ENCODE data around the gene SORCS2.

- TF ChIP-seq TAF1 (IDR thresholded peaks at IDR 0.05; ENCODE audit: borderline replicate concordance, low read depth, low read length) (no peak), FOXJ3 (CRISPR knock-in tag; IDR thresholded peaks at IDR 0.05) (no peak), POLR2AphosphoS5 (IDR thresholded peaks at IDR 0.05; ENCODE audit: low read depth, low read length) (no peak), FOXM1 (IDR thresholded peaks at IDR 0.05; ENCODE audit: low read depth) (no peak), GABPA (IDR thresholded peaks at IDR 0.05; ENCODE audit: low read depth) (no peak)
- TF ChIP-seq, protein P1, sequence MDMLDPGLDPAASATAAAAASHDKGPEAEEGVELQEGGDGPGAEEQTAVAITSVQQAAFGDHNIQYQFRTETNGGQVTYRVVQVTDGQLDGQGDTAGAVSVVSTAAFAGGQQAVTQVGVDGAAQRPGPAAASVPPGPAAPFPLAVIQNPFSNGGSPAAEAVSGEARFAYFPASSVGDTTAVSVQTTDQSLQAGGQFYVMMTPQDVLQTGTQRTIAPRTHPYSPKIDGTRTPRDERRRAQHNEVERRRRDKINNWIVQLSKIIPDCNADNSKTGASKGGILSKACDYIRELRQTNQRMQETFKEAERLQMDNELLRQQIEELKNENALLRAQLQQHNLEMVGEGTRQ (IDR thresholded peaks at IDR 0.05; ENCODE audit: borderline replicate concordance, low read depth, low read length) = no peak
- TF ChIP-seq, protein P2, sequence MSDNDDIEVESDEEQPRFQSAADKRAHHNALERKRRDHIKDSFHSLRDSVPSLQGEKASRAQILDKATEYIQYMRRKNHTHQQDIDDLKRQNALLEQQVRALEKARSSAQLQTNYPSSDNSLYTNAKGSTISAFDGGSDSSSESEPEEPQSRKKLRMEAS (IDR thresholded peaks at IDR 0.05; ENCODE audit: low read depth) = no peak
These were observed 170.0 kb downstream of the SORCS2 start for GRCh38 chr4:7362341-7362740.

Data from SK-N-SH (cell line).